ENCODE measurements around the gene PMEPA1.

The PMEPA1 gene

DNA sequence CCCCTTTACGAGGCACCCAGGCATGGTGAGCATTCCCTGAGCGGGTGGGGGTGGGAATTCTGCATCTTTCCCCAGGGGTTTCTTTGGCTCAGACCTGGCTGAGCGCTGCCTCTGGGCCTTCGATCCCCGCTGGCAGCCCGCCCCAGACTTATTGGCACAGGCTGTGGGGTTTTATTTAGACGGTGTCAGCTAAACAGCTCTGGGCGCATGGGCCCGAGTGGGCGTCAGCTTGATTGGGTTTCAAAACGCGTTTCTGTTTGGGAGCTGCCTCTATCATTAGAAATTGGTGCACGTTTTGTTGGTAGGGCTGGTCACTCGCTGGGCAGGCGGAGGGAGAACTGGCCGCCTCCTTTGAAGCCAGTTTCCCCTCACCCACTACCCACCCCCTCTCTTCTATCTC lies 21.0 kb downstream of the PMEPA1 start:
- no peak for DNase-seq (ENCODE audit: extremely low read depth, low read depth)
- TF ChIP-seq, protein P1, sequence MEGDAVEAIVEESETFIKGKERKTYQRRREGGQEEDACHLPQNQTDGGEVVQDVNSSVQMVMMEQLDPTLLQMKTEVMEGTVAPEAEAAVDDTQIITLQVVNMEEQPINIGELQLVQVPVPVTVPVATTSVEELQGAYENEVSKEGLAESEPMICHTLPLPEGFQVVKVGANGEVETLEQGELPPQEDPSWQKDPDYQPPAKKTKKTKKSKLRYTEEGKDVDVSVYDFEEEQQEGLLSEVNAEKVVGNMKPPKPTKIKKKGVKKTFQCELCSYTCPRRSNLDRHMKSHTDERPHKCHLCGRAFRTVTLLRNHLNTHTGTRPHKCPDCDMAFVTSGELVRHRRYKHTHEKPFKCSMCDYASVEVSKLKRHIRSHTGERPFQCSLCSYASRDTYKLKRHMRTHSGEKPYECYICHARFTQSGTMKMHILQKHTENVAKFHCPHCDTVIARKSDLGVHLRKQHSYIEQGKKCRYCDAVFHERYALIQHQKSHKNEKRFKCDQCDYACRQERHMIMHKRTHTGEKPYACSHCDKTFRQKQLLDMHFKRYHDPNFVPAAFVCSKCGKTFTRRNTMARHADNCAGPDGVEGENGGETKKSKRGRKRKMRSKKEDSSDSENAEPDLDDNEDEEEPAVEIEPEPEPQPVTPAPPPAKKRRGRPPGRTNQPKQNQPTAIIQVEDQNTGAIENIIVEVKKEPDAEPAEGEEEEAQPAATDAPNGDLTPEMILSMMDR (IDR thresholded peaks at IDR 0.05; ENCODE audit: low read depth, low read length), result no peak

DNA sequence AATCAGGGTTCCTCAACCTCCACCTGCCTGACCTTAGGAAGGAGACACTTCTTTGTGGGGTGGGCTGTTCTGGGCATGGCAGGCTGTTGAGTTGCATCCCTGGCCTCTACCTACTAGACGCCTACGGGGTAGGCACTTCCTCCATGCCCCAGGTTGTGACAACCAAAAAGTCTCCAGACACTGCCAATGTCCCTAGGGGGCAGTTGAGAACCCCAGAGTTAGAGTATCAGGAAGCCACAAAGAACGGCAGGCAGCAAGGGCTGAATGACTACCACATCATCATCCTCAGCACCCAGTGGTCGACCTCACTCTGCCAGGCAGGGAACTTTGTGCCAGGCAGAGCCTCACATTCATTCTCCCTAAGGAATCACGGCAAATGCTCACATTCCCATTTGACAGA lies 21.5 kb downstream of the PMEPA1 start:
- TF ChIP-seq, protein P1 (IDR thresholded peaks at IDR 0.05; ENCODE audit: low read depth, low read length), result no peak

DNA sequence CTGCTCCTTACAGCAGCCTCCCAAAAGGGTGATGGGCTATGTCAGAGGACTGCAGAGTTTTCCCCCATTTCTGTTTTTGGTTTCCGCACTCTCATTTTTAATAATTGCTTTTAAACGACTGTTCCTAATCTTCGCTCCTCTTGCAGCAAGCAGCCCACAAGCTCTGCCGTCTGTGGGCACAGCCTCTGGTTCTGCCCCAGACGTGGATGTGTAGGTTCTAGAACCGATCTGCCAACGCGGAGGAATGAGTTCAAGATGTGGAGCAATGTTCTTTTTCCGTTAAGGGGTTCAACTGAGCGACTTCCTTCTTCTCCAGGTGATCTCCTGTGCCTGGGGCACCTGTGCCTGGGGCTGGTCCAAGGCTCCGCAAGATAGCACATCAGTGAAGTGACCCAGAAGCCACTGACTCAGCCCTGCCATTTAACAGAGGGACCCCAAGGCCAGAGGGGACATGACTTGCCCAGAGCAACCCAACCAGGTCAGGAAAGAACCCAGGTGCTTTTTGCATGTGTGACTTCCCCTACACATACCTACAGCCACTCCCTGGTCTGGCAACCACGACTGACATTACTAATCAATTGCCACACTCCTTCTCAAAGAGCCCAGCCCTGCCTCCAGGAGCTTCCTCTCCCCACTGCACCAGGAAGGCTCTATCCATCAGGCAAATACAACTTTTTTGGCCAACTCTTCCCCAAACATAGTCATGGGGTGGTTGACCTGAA lies 22.7 kb downstream of the PMEPA1 start:
- TF ChIP-seq, protein P1 (IDR thresholded peaks at IDR 0.05; ENCODE audit: low read depth, low read length), result no peak
- DNase-seq (ENCODE audit: extremely low read depth, low read depth), result no peak

More for the DNA sequence above, 21.5 kb downstream of the PMEPA1 start:
- DNase-seq (ENCODE audit: extremely low read depth, low read depth), result no peak

DNA sequence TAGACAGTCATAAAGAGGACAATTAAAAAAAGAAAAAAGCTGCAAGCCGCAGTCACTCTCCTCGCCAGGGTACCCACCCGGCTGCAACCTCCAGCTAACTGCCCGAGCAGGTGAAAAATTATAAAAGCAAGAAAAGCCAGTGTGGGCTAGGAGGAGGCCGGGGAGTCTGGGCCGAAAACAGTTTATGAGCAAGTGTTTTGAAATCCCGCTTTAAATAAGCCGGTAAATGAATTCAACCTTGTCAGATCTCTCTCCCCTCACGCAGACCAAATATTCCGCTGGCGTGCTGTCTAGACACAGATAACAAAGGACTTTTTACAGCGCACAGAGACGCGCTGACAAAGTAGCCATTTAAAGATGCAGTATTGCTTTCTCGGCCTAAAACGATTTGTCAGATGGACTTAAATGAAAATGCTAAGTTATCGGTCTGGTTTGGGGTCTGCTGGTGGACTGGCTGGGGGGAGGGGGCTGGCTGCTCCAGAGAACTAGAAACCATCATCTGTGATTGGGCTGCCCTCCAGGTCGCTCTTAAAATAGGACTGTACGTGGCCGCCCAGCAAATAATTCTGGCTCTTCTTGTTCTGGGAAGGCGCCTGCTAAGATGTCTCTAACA lies 24.6 kb downstream of the PMEPA1 start:
- DNase-seq (ENCODE audit: extremely low read depth, low read depth), result no peak

DNA sequence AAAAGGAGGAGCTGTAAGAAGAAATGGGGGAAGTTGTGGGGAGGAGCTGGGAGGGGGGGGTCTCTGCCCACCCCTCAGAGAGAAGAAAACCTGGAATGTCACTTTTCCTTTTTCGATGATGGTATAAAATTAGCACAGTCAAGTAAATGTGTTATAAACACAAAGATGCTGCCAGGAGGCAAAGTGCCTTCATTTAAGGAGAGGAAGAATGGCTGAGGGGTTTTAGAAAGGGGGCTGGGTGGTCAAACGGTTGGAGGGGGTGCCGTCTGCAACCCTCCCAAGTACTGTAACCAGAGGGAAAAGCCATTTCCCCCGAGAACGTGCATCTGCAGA lies 25.0 kb downstream of the PMEPA1 start:
- TF ChIP-seq, protein P1 (IDR thresholded peaks at IDR 0.05; ENCODE audit: low read depth, low read length), result no peak
- DNase-seq (ENCODE audit: extremely low read depth, low read depth), result no peak

More for the DNA sequence above, 24.6 kb downstream of the PMEPA1 start:
- TF ChIP-seq, protein P1 (IDR thresholded peaks at IDR 0.05; ENCODE audit: low read depth, low read length), result no peak

DNA sequence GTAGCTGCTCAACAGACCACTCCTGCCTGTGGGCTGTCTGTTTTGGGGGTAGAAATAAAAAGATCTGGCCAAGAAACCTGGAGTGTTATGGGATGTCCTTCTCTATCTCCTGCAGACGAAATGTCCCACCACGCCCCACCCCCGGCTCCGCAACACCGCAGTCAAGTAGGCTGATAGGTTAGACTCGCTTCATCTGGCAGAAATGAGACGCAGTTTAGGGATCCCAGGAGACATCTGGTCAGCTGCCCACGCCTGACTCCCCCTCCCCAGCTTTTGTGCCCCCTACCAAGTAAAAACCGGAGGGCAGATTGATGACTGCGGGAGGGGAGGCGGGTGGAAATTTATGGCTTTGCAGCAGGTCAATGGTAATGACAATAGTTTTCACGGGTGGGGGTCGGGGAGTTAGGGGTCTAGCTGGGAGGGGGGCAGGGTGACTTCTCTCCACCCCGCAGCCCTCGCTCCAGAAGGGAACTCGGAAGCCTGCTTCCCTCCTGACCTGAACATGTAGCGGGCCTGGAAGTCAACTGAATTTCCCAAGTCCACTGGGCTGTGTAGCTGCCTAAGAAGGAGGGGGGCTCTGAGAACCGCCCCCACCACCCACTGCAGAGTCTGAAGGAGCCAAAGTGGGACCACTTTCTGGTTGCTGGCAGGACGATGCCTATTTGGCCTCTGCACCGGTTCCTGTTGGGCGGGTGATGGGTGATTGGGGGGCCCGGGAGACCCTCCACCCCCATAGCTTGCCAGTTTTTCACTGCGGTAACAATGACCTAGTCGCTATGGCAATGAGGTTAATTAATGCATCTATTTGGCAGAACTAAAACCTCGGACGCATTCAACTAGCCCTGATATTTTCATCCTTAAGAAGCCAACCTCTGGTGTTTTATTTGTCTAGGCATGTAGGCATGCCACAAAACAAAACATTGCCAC lies 25.7 kb downstream of the PMEPA1 start:
- TF ChIP-seq, protein P1 (IDR thresholded peaks at IDR 0.05; ENCODE audit: low read depth, low read length), result no peak
- DNase-seq (ENCODE audit: extremely low read depth, low read depth), result no peak

DNA sequence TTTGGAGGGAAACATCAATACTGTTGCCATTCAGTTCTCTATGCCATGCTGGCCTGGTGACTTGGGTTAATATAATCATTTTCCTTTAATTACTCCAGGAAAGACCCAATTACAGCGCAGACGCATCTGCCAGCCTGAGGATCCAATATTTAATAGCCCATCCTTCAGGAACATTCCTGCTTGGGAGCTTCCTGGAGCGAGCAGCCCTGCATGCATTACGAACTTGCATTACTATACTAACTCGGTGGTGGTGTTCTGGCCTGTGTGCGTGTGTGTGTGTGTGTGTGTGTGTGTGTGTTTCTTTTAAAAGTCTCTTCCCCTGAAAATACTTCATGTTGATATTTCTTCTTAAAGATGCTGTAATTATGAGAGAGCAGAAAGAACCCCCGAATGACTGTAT lies 26.5 kb downstream of the PMEPA1 start:
- TF ChIP-seq, protein P1 (IDR thresholded peaks at IDR 0.05; ENCODE audit: low read depth, low read length), result no peak
- DNase-seq (ENCODE audit: extremely low read depth, low read depth), result no peak

All from AG09319 (cell line).